GM21390 (cell line): Measurements from ENCODE around the gene ADA.
A peak's percentile ranks its signal among the peaks of the same experiment; 100 is the strongest.
"Not testable (repeated sequence)": the region's sequence is repeated elsewhere in the genome, so short reads cannot be mapped to it uniquely, and the experiment has no call there.

Source experiments
- ATAC-seq: cut with Tn5 transposase; IDR thresholded peaks from one replicate; pipeline ENCODE4 v1.9.1; 2021; ENCODE audit not compliant: unreplicated experiment

ADA gene

GRCh38 chr20:44678990-44679611 is 27.6 kb upstream of the ADA start:
- ATAC-seq = no peak

GRCh38 chr20:44678242-44678641 is 26.7 kb upstream of the ADA start:
- no peak for ATAC-seq

- not testable (repeated sequence) for ATAC-seq
Measured at GRCh38 chr20:44672318-44672902, 20.9 kb upstream of the ADA start.

- not testable (repeated sequence) for ATAC-seq
Measured at GRCh38 chr20:44671541-44671940, 20.0 kb upstream of the ADA start.

- ATAC-seq = not testable (repeated sequence)
Measured at GRCh38 chr20:44670851-44671250, 19.4 kb upstream of the ADA start.

GRCh38 chr20:44666066-44666465 is 14.6 kb upstream of the ADA start:
- no peak for ATAC-seq

GRCh38 chr20:44664131-44664530 is 12.6 kb upstream of the ADA start:
- no peak for ATAC-seq

GRCh38 chr20:44662261-44662660 is 10.8 kb upstream of the ADA start:
- ATAC-seq = no peak

- ATAC-seq = no peak
Measured at GRCh38 chr20:44660581-44660980, 9.1 kb upstream of the ADA start.

GRCh38 chr20:44659931-44660330 is 8.4 kb upstream of the ADA start:
- ATAC-seq = no peak

- no peak for ATAC-seq
Measured at GRCh38 chr20:44658810-44659209, 7.3 kb upstream of the ADA start.

- ATAC-seq = no peak
Measured at GRCh38 chr20:44657875-44658274, 6.4 kb upstream of the ADA start.

GRCh38 chr20:44656448-44656847 is 4.9 kb upstream of the ADA start:
- ATAC-seq = no peak

GRCh38 chr20:44654210-44654609 is 2.7 kb upstream of the ADA start:
- ATAC-seq = not testable (repeated sequence)

GRCh38 chr20:44653546-44653945 is 2.0 kb upstream of the ADA start:
- no peak for ATAC-seq

GRCh38 chr20:44651434-44651683 is 140 bp downstream of the ADA start:
- ATAC-seq = no peak

GRCh38 chr20:44650771-44651433 is 597 bp downstream of the ADA start:
- no peak for ATAC-seq

- no peak for ATAC-seq
Measured at GRCh38 chr20:44649976-44650375, 1.5 kb downstream of the ADA start.

GRCh38 chr20:44649126-44649525 is 2.4 kb downstream of the ADA start:
- no peak for ATAC-seq

GRCh38 chr20:44648579-44648978 is 2.9 kb downstream of the ADA start:
- no peak for ATAC-seq

- ATAC-seq = no peak
Measured at GRCh38 chr20:44648068-44648467, 3.4 kb downstream of the ADA start.

- peak; percentile 51 for ATAC-seq
Measured at GRCh38 chr20:44646641-44647274, 4.7 kb downstream of the ADA start.
